Erythroblast (primary cell): ENCODE measurements around the gene SLC13A3.
A peak's percentile ranks its signal among the peaks of the same experiment; 100 is the strongest.

Experiments
- DNase-seq, 2 experiments: peaks; one replicate each; lab custom pipeline; 2025; lab: John Stamatoyannopoulos, UW
- GATA1 ChIP-seq: IDR thresholded peaks from 2 replicates; pipeline ENCODE4 v1.6.1; 2011; ENCODE audit warnings: low read depth, mild to moderate bottlenecking, control low read depth, low read length, moderate library complexity
- POLR2A ChIP-seq: IDR thresholded peaks from 2 replicates; pipeline ENCODE4 v1.6.1; 2011; ENCODE audit warnings: mild to moderate bottlenecking, low read length

The SLC13A3 gene

DNA sequence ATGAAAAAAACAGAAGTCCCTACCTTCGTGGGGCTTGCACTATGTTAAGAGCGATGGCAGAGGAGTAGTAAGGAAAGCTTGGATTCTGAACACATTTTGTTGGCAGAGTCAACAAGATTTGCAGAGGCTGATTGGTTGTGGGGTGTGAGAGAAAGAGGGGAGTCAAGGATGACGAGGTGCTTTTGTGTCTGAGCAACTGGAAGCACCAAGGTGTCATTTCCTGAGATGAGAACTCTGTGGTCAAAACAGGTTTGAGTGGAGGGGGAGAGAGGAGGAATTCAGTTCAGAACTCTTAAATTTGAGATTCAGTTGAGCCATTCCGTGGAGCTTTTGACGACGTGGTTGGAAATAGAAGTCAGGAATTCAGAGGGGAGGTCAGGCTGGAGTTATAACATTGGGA is 104.3 kb downstream of the SLC13A3 start:
- no peak for DNase-seq
- no peak for TF ChIP-seq GATA1

DNA sequence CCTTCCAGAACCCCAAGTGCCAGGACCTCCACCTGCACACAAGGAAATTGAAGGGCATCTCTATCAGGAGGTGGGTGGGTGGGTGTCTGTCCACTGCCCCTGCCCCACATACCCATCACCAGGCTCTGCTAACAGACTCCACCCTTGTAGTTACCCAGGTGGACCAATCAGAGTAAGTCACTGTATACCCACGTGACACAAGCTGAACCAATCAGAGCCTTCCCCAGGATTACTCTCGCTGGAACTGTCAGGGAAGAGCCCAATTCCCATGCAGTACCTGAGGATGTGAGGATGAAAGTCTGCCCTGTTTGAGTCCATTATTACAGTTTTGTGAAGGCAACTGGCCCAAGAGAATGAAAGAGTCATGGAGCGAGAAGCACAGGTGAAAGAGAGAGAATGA is 105.0 kb downstream of the SLC13A3 start:
- no peak for DNase-seq
- TF ChIP-seq GATA1, result no peak
- no peak for TF ChIP-seq POLR2A

DNA sequence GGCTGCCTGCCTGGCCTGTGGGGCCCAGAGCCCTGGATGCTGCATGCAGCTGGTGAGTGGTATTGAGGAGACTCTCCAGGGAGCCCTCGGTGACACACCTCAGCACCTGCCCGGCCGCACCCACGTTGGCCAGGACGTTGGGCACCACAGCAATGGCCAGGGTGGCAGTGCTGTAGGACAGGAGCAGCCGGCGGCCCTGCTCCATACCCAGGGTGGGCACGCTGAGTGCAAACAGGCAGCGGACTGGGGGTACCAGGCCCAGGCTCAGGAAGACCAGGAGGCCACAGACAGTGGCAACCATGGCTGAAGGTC is 105.5 kb downstream of the SLC13A3 start:
- DNase-seq, result no peak
- no peak for TF ChIP-seq GATA1
- TF ChIP-seq POLR2A, result no peak

DNA sequence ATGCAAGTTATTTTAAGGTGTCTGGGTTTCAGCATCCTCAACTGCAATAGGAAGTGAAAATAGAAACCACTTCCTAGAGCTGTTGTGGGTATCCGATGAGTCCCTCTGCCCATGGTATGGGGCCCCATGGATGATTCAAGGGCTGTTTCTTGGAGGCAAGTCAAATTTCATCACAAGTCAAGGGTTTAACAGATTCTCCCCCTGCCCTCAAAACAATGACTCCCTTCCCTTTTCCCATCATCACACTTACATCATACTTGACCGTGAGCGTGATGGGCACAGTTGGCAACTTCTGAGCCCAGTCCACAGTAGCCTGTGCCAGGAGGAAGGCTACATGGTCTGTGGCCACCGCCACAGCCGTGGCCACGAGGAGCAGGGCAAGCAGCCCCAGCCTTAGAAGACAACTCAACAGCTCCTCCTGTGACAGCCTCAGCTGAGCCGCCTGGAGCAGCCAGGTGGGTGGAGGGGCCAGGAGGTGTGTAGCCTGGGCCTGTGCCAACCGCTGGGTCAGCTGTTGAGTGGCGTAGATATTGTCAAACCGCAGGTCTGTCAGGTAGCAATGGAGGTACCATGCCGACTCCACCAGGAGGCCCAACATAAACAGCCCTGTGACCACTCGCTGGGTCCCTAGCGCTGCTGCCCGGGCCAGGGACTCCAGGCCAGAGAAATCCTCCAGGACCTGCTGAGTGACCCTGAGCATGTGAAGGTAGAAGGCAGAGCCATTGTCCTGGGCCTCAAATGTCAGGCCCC is 106.0 kb downstream of the SLC13A3 start:
- no peak for DNase-seq
- TF ChIP-seq GATA1 (no peak), POLR2A (no peak)

DNA sequence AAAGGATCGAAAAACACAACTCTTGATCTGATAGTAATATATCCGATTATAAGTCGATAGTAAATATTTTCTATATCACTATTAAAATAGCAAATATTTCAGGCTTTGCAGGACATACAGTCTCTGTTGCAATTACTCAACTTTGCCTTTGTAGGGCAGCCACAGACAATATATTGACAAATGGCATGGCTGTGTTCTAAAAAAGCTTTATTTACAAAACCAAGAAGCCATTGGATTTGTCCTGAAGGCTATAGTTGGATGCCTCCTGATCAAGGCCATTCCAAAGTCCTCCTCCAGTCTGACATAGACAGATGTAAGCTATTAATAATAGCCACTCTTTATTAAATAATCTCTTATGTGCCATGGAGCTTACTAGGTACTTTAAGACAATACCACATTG is 106.7 kb downstream of the SLC13A3 start:
- no peak for TF ChIP-seq GATA1
- TF ChIP-seq POLR2A, result no peak
- DNase-seq, result no peak

DNA sequence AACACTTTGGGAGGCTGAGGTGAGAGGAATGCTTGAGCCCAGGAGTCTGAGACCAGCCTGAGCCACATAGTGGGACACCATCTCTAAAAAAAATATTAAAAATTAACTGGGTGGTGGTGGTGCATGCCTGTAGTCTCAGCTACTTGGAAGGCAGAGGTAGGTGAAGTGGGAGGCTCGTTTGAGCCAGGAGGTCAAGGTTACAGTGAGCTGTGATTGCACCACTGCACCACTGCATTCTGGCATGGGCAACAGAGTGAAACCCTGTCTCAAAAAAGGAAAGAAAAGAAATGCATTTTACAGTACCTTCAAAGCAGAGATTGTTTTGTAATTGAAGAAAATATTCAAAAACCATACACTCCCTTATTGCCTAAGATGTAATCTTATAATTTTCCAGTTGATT is 107.3 kb downstream of the SLC13A3 start:
- no peak for DNase-seq
- TF ChIP-seq GATA1 (no peak), POLR2A (no peak)

DNA sequence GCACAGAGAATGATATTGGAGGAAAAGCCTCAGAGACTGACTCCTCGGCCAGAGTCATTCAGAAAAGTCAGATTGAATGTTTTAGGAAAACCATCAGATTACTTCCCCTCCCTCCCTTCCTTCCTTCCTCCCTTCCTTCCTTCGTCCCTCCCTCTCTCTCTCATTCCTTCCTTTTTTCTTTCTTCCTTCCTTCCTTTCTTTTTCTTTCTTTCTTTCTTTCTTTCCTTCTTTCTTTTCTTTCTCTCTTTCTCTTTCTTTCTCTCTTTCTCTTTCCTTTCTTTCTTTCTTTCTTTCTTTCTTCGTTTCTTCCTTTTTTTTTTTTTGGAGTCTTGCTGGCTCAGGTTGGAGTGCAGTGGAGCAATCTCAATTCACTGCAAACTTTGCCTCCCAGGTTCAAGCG is 108.2 kb downstream of the SLC13A3 start:
- no peak for DNase-seq
- no peak for TF ChIP-seq GATA1

DNA sequence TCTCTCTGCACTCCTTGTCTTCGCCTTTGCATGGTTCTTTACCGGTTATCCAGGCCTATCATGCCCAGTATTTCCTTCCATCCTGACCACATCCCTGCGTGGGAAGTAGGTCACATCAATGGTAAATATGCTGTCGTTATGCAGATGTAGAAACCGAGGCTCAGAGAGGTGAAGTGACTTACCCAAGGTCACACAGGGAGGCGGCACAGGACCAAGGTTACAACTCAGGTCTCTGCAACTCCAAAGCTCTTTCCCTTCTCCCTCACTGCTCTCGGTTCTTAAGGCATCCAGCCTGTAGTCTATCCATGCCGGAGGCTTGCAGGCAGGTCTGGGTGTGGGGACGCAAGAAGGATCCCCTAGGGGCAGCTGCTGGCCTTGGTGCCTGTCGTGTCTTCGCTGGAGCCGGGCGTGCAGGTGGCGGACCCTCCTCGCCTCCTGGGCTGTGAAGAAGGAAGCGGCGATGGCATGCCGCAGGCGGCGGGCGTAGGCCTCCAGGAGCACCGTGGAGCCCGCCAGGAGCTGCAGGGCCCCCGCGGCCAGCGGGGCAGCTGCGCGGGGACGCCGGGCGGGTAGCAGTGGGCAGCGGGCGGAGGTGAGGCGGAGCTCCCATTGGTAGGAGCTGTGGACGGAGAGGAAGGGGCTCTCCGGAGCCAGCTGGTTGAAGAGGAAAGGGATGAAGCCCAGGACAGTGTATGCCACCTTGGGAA is 109.9 kb downstream of the SLC13A3 start:
- TF ChIP-seq POLR2A (no peak), GATA1 (no peak)
- no peak for DNase-seq

DNA sequence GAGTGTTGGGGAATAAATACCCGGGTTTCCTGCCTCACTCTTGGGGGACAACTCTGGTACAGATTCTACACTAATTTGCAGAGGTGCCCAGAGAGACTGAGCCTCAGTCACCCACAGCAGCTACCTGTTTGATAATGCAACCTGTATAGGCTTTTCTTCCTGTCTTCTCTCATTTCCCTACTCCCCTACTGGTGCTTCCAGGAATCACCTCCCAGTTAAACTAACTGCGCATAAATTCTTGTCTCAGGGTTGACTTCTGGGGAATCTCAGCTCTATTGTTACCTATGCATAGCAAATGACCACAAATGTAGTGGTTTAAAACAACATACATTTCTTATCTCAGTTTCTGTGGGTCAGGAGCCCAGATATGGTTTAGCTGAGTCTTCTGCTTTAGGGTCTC is 112.1 kb downstream of the SLC13A3 start:
- no peak for DNase-seq
- no peak for TF ChIP-seq GATA1
- TF ChIP-seq POLR2A, result no peak

DNA sequence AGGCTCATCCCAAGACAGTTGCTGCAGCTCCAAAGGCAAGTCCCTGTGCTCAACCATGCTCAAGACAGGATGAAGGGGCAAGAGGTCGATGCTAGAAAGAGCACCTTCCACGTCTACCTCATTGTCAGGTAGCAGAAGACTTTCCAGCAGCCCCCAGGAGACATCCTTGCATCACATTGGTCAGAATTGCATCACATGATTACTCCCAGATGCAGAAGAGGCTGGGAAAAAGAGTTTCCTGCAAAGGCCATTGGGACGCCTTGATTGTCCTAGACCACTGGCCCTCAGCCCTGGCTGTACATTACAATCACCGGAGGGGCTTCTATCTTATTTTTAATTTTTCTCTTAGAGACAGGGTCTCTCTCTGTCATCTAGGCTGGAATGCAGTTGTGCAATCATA is 120.6 kb downstream of the SLC13A3 start:
- DNase-seq, result no peak
- no peak for TF ChIP-seq POLR2A
- no peak for TF ChIP-seq GATA1

DNA sequence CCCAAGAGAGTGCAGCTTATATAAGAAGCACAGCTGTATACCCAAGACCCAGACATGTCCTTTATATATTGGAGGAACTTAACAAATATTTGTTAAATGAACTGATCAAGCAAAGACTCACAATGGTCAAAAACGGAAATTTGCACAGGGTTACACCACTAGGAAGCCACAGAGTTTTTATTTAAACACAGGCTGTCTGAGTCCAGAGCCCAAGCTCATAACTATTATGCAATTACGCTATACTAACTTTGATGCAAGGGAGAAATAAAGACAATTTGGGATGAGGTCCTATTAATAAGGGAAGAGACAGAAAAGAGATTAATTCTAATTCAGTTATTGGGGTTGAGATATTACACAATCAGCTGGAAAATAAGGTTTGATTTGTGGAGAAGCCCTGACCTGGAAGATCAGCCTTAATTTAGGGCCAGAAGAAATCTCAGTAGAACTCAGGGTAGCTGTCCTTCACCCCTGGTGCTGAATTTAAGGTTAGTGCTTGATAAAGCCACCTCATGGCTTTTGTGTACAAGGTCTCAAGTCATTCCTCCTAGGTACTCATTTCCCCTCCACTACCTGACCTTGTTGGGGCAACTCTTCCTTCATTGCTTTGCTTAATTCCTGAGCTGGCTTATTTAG is 127.4 kb downstream of the SLC13A3 start:
- peak in 1 of 2 experiments; percentile 11 for DNase-seq
- TF ChIP-seq POLR2A (no peak), GATA1 (no peak)

DNA sequence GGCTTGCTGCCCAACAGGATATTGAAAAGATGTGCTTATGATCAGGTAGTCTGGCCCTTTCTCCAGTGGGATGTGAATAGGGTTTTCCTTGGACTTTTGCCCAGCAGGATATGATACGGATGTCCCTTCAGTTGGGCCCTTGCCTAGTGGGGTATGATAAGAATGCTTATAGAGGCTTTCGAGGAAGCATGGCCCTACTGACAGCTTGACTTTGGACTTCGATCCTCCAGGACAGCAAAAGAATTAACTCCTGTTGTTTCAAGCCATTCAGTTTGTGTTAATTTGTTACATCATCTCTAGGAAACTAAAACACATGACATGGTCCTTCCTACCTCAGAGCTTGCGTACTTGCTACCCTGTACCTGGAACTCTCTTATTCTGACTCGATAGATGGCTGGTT is 128.2 kb downstream of the SLC13A3 start:
- DNase-seq, result no peak
- TF ChIP-seq GATA1, result no peak
- TF ChIP-seq POLR2A, result no peak

DNA sequence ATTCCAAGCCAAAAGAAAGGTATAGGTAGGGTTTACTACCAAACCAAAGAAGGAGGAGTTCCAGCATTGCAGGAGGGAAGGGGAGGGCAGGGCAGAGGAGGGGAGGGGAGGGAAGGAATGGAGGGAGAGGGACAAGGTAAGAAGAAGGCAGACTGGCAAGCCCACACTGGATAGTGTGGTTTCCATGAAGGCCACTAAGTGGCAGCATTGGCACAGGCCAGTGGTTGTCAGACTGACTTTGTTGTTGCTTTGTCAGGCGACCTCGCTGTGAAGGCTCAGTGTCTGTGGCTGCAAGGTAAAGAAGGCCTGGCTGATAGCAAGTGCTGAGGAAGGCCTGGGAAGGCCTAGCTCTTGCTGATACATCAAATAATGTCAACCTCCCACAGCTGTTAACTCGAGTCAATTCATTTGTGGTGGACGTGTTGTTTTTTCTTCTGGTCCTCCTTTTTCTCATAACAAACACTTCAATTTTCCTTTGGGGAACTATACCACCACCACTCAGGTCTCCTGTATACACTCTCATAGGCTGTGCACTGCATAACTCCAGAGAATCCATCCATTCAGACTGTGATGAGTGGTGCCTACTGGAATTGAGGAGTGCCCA is 130.2 kb downstream of the SLC13A3 start:
- peak; percentile 16 to 35 for DNase-seq
- TF ChIP-seq GATA1 (no peak), POLR2A (no peak)

DNA sequence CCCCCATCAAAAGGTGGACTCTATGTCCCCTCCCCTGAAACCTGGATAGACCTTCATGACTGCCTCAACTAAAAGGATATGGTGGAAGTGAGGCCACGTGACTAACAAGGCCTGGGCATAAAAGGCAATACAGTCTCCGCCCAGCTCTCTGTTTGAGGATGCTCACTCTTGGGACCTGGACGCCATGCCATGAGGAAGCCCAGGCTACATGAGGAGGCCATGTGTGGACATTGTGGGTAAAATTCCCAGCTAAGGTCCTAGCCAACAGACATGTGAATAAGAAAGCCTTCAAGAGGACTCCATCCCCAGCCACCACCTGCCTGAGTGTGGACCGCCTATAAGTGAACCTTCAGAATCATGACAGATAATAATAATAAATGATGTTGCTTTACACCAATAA is 130.7 kb downstream of the SLC13A3 start:
- TF ChIP-seq GATA1, result no peak
- TF ChIP-seq POLR2A, result no peak
- DNase-seq, result no peak
